A673 (cell line): ENCODE data around the gene MBNL2.

Experiments
- CTCF ChIP-seq: fragments of 300-800, 200-600 bp; sonication (generic); conservative IDR thresholded peaks from 2 replicates; pipeline ENCODE4 v1.5.1; 2017; ENCODE audit warnings: low read depth, mild to moderate bottlenecking, antibody characterized with exemption, low read length, moderate library complexity, mixed read lengths
- EZH2 ChIP-seq: fragments of 200-600 bp; sonication (generic); IDR thresholded peaks from 2 replicates; pipeline ENCODE4 v1.6.1; 2017; ENCODE audit warnings: borderline replicate concordance, low read depth, mild to moderate bottlenecking, mixed read lengths, antibody characterized with exemption, low read length; ENCODE audit not compliant: poor library complexity, severe bottlenecking

GRCh38 chr13:97274829-97275649 lies 52.9 kb downstream of the MBNL2 start:
- no peak for TF ChIP-seq EZH2
- TF ChIP-seq CTCF = no peak
